Stomach (tissue), 9 donors: ENCODE measurements around the gene MYO5B. TPM values are rescaled to one million over a fixed set of nuclear protein-coding genes. Genes with fewer than 3 reads are reported as not detected.
"Not testable (repeated sequence)": the region's sequence is repeated elsewhere in the genome, so short reads cannot be mapped to it uniquely, and the experiment has no call there.

ENCODE experiments used
- DNase-seq, 2 donors: peaks; one replicate each; pipeline versions ENCODE4 v3.0.0 to v3.0.0-alpha.2; 2013 to 2019
- H3K27ac ChIP-seq, 5 donors: fragments of 200-600 bp in 4 of 5; sonication (generic) in 4 of 5; one replicate each; pipeline ENCODE4 v1.5.1; 2013 to 2019; ENCODE audit warnings: mild to moderate bottlenecking in 1 of 5, moderate library complexity in 1 of 5
- H3K27me3 ChIP-seq, 3 donors: fragments of 200-600 bp; sonication (generic); one replicate each; pipeline ENCODE4 v1.5.1; 2017 to 2019; ENCODE audit warnings: mixed run types in 1 of 3
- H3K36me3 ChIP-seq, 4 donors: fragments of 200-600 bp; sonication (generic); 1 replicate in 3 of 4; 2 replicates in 1 of 4; pipeline ENCODE4 v1.5.1; 2016 to 2019
- H3K4me1 ChIP-seq, 4 donors: fragments of 200-600 bp; sonication (generic); one replicate each; pipeline ENCODE4 v1.5.1; 2016 to 2019
- H3K4me3 ChIP-seq, 4 donors: fragments of 200-600 bp; sonication (generic) in 3 of 4; one replicate each; pipeline ENCODE4 v1.5.1; 2016 to 2019; ENCODE audit warnings: mild to moderate bottlenecking in 1 of 4
- H3K9me3 ChIP-seq, 4 donors: fragments of 200-600 bp; sonication (generic); one replicate each; pipeline ENCODE4 v1.5.1; 2016 to 2019
- EP300 ChIP-seq: sonication (generic); formaldehyde crosslinking; IDR thresholded peaks from one replicate; pipeline ENCODE4 v1.6.1; 2017; ENCODE audit warnings: antibody characterized with exemption
- POLR2A ChIP-seq, 4 donors: fragments of 450-650 bp; IDR thresholded peaks; one replicate each; pipeline ENCODE4 v1.6.1; 2016; ENCODE audit warnings: antibody characterized with exemption in 4 of 4, control low read depth in 2 of 4, mild to moderate bottlenecking in 1 of 4, moderate library complexity in 1 of 4
- POLR2AphosphoS5 ChIP-seq, 3 donors: sonication (generic); formaldehyde crosslinking; IDR thresholded peaks; one replicate each; pipeline ENCODE4 v1.6.1; 2016; ENCODE audit warnings: antibody characterized with exemption in 3 of 3
- WGBS, 5 donors: extraction: QIAGEN DNeasy Blood & Tissue Kit in 3 of 5; methylation state at CpG; one replicate each; pipeline versions ENCODE4 v1.1.5 to v1.1.7; 2013 to 2018; 5-methylcytosine and 5-hydroxymethylcytosine counted together
- intact Hi-C: fragments of 100-400 bp; cut with DNase I; formaldehyde crosslinking; loops from one replicate; pipeline ENCODE4 v1.15.1; 2023; ENCODE audit warnings: low total_unique reads
- polyA plus RNA-seq, 3 donors: library from polyadenylated mRNA; stranded (reverse); fragments of 200-250 nt; gene quantifications; one replicate each; pipeline ENCODE4 v1.2.3, GENCODE V29; 2013
- total RNA-seq, 5 donors: library from RNA; depleted of rRNA; stranded (reverse); fragments of >200 nt; gene quantifications; one replicate each; pipeline versions ENCODE4 v1.1.0 to v1.2.3, GENCODE V29; 2014 to 2016
- TF ChIP-seq, protein P1 (sequence below), 7 experiments: fragments of 450-650 bp in 4 of 7; fragments of 200-600 bp in 3 of 7; sonication (generic) in 3 of 7; IDR thresholded peaks; one replicate each; pipeline ENCODE4 v1.5.1; 2016 to 2019; ENCODE audit warnings: antibody characterized with exemption in 7 of 7, control low read depth in 2 of 7, mild to moderate bottlenecking in 1 of 7
- donor health status: healthy with polysubstance abuse.
- donor health status: Bipolar disorder and iron deficiency.
- donor health status: healthy.

The MYO5B gene
- total and polyA plus RNA-seq, 8 donors: 13.6 to 224 (median 33.7) TPM

DNA sequence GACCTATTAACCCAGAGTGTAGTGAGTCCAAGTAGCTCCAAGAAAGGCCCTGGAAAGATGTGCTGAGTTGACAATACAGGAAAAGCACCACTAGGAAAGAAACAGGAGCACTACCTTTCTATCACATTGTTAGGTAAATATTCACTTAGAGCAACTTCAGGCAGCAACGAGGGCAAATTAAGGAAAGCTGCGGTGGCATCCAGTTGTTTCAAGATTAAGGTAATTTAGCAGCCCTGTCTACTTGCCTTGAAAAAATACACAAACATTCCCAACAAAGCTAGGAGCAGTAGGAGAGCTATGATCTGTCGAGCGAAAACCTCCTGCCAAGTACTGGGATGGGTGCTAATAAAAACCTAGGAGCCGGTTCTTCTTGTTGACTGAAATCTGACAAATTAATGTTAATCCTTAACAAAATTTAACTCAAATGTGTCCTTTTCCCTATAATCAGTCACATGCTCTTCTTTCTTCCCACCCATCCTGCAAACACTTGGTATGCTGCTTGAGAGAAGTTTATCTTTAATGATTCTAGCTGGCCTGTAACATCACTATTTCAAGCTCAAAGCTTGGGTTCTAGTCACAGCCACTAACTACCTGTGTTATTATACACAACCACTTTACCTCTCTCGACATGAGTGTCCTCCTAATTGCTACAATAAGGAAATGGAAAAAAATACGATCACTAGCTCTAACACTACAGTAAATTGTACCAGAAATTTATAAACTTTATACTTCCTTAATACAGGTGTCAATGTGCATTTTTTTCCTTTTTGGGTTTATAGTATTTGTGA lies 383.6 kb downstream of the MYO5B start:
- Histone ChIP-seq H3K36me3 (no peaks in the 10 kb centered on the region), H3K4me3 (no peak overlapping the region), H3K9me3 (peaks cover 0 to 14% (median 5%) of the 10 kb centered on the region in 4 donors), H3K4me1 (peaks cover 9 to 29% (median 24%) of the 10 kb centered on the region in 4 donors), H3K27me3 (no peaks in the 10 kb centered on the region), H3K27ac (peak overlapping the region in 1 of 5 donors; percentile 98)
- no peak for DNase-seq
- WGBS, 5 donors: 46 to 61% (median 59%) methylated on average over 7 of the region's 7 CpGs
- intact Hi-C loops: no loop called here
- TF ChIP-seq, protein P1, sequence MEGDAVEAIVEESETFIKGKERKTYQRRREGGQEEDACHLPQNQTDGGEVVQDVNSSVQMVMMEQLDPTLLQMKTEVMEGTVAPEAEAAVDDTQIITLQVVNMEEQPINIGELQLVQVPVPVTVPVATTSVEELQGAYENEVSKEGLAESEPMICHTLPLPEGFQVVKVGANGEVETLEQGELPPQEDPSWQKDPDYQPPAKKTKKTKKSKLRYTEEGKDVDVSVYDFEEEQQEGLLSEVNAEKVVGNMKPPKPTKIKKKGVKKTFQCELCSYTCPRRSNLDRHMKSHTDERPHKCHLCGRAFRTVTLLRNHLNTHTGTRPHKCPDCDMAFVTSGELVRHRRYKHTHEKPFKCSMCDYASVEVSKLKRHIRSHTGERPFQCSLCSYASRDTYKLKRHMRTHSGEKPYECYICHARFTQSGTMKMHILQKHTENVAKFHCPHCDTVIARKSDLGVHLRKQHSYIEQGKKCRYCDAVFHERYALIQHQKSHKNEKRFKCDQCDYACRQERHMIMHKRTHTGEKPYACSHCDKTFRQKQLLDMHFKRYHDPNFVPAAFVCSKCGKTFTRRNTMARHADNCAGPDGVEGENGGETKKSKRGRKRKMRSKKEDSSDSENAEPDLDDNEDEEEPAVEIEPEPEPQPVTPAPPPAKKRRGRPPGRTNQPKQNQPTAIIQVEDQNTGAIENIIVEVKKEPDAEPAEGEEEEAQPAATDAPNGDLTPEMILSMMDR (IDR thresholded peaks at IDR 0.05): no peak
- TF ChIP-seq EP300 (no peak), POLR2A (IDR thresholded peaks at IDR 0.05) (no peak), POLR2AphosphoS5 (IDR thresholded peaks at IDR 0.05) (no peak)

DNA sequence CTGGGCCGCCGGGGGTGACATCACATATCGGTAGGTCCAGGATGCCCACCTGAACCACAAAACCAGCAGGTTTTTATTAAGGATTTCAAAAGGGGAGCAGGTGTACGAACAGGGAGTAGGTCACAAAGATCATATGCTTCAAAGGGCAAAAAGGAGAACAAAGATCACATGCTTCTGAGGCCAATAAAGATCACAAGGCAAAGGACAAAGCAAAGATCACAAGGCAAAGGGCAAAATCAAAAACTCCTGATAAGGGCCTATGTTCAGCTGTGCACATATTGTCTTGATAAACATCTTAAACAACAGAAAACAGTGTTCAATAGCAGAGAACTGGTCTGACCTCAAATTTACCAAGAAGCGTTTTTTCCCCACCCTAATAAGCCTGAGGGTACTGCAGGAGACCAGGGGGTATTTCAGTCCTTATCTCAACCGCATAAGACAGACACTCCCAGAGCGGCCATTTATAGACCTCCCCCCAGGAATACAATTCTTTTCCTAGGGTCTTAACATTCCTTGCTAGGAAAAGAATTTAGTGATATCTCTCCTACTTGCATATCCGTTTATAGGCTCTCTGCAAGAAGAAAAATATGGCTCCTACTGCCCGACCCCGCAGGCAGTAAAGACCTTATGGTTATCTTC lies 386.3 kb downstream of the MYO5B start:
- 92 to 95% (median 93%) methylated on average over 10 of the region's 10 CpGs for WGBS, 5 donors
- H3K4me3 ChIP-seq, DNase-seq, H3K27ac ChIP-seq, H3K36me3 ChIP-seq, H3K27me3 ChIP-seq, intact Hi-C loops: not testable (repeated sequence)
- peaks cover 0 to 14% (median 5%) of the 10 kb centered on the region in 4 donors for H3K9me3 ChIP-seq
- peaks cover 5 to 21% (median 18%) of the 10 kb centered on the region in 4 donors for H3K4me1 ChIP-seq

DNA sequence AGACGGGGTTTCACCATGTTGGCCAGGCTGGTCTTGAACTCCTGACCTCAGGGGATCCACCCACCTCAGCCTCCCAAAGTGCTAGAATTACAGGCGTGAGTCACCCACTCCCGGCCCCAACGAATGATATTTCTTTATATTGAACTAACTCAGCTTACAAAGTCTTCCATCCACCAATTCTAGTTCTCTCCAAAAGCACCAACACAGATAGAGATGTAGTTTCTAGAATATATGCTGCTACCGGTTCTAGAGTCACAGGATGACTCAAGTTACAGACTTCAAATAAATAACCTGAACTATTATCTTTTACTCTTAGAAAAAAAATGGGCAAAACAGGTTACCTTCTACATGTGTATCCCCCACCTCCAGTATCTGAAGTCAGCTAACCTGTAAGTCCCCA lies 390.9 kb downstream of the MYO5B start:
- Histone ChIP-seq H3K9me3 (peaks cover 0 to 9% (median 4%) of the 10 kb centered on the region in 4 donors), H3K27ac (no peak overlapping the region), H3K4me1 (no peaks in the 10 kb centered on the region), H3K36me3 (peaks cover 0 to 15% (median 13%) of the 10 kb centered on the region in 4 donors), H3K27me3 (no peaks in the 10 kb centered on the region), H3K4me3 (no peak overlapping the region)
- intact Hi-C loops: no loop called here
- DNase-seq: no peak
- TF ChIP-seq, protein P1 (IDR thresholded peaks at IDR 0.05): no peak
- no peak for TF ChIP-seq EP300
- TF ChIP-seq POLR2A (IDR thresholded peaks at IDR 0.05): no peak
- TF ChIP-seq POLR2AphosphoS5 (IDR thresholded peaks at IDR 0.05): no peak
- WGBS, 5 donors: 90 to 95% (median 93%) methylated on average over 5 of the region's 5 CpGs

DNA sequence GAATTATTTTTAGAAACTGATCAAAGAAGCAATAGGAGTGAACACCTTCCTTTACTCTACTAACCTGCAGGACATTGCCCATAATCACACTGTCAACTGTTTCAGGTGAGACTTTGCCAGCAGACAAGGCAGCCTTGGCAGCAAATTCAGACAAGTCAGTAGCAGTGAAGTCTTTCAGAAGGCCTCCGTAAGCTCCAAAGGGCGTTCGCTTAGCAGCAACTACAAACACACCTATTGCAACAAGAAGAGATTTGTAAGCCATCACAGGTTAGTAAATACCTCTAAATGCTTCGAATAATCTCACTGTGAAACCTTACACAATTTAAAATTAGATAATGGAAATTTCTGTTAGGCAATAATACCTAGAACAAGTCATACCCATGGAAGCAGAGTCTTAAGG lies 392.3 kb downstream of the MYO5B start:
- no peaks in the 10 kb centered on the region for H3K4me1 ChIP-seq
- peaks cover 0 to 15% (median 14%) of the 10 kb centered on the region in 4 donors for H3K36me3 ChIP-seq
- no peaks in the 10 kb centered on the region for H3K9me3 ChIP-seq
- DNase-seq: no peak
- intact Hi-C loops: no loop called here
- H3K27me3 ChIP-seq: no peaks in the 10 kb centered on the region
- no peak overlapping the region for H3K27ac ChIP-seq
- 81 to 94% (median 87%) methylated on average over 4 of the region's 4 CpGs for WGBS, 5 donors
- H3K4me3 ChIP-seq: no peak overlapping the region
- TF ChIP-seq EP300: no peak
- no peak for TF ChIP-seq POLR2A (IDR thresholded peaks at IDR 0.05)
- TF ChIP-seq POLR2AphosphoS5 (IDR thresholded peaks at IDR 0.05): no peak
- TF ChIP-seq, protein P1 (IDR thresholded peaks at IDR 0.05): no peak

DNA sequence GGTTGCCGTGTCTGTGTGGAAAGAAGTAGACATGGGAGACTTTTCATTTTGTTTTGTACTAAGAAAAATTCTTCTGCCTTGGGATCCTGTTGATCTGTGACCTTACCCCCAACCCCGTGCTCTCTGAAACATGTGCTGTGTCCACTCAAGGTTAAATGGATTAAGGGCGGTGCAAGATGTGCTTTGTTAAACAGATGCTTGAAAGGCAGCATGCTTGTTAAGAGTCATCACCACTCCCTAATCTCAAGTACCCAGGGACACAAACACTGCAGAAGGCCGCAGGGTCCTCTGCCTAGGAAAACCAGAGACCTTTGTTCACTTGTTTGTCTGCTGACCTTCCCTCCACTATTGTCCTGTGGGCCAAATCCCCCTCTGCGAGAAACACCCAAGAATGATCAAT lies 394.5 kb downstream of the MYO5B start:
- H3K4me1 ChIP-seq, H3K27ac ChIP-seq, H3K4me3 ChIP-seq, H3K27me3 ChIP-seq, intact Hi-C loops, DNase-seq, H3K9me3 ChIP-seq: not testable (repeated sequence)
- peaks cover 0 to 31% (median 29%) of the 10 kb centered on the region in 4 donors for H3K36me3 ChIP-seq
- WGBS, 5 donors: 94 to 100% (median 95%) methylated on average over 4 to 5 of the region's 5 CpGs

DNA sequence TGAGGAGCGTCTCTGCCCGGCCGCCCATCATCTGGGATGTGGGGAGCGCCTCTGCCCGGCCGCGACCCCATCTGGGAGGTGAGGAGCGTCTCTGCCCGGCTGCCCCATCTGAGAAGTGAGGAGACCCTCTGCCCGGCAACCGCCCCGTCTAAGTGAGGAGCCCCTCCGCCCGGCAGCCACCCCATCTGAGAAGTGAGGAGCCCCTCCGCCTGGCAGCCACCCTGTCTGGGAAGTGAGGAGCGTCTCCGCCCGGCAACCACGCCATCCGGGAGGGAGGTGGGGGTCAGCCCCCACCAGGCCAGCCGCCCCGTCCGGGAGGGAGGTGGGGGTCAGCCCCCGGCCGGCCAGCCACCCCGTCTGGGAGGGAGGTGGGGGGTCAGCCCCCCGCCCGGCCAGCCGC lies 395.1 kb downstream of the MYO5B start:
- DNase-seq, intact Hi-C loops, H3K27ac ChIP-seq, H3K4me1 ChIP-seq, H3K4me3 ChIP-seq, H3K27me3 ChIP-seq, H3K9me3 ChIP-seq: not testable (repeated sequence)
- 82 to 98% (median 97%) methylated on average over 3 to 19 of the region's 29 CpGs; no CpG with 5 or more reads in 1 of the 5 donors for WGBS, 5 donors
- peaks cover 0 to 38% (median 36%) of the 10 kb centered on the region in 4 donors for H3K36me3 ChIP-seq
